HepG2 (cell line): ENCODE results near the gene MAPK14. TPM values are rescaled to one million over a fixed set of nuclear protein-coding genes. Genes with fewer than 3 reads are reported as not detected.

Source experiments
- BRCA1 ChIP-seq: sonication (generic); formaldehyde crosslinking; IDR thresholded peaks from 2 replicates; pipeline ENCODE4 v1.4.0; 2020; ENCODE audit warnings: missing genetic modification reagents
- CREB1 ChIP-seq, 2 experiments: fragments of 450-650 bp in 1 of 2; IDR thresholded peaks; 2 replicates each; pipeline ENCODE4 v1.6.1; 2016 to 2017; ENCODE audit warnings: control low read depth in 1 of 2, mild to moderate bottlenecking in 1 of 2, missing compliant biosample characterization in 1 of 2, missing genetic modification characterization in 1 of 2
- DPF2 ChIP-seq: sonication (generic); formaldehyde crosslinking; IDR thresholded peaks from 2 replicates; pipeline ENCODE4 v1.4.0; 2020; ENCODE audit warnings: mild to moderate bottlenecking, low read depth, missing genetic modification reagents, borderline replicate concordance
- FOXJ3 ChIP-seq: sonication (generic); formaldehyde crosslinking; IDR thresholded peaks from 2 replicates; pipeline ENCODE4 v1.4.0; 2020; ENCODE audit warnings: missing genetic modification reagents, mild to moderate bottlenecking, borderline replicate concordance
- GLI4 ChIP-seq: sonication (generic); formaldehyde crosslinking; IDR thresholded peaks from 2 replicates; pipeline ENCODE4 v1.5.1; 2020; ENCODE audit warnings: missing genetic modification reagents, mild to moderate bottlenecking, moderate library complexity, borderline replicate concordance
- JUND ChIP-seq: sonication (generic); formaldehyde crosslinking; IDR thresholded peaks from 2 replicates; pipeline ENCODE4 v1.8.0; 2022; ENCODE audit warnings: mild to moderate bottlenecking, missing genetic modification reagents
- NKX3-1 ChIP-seq: sonication (generic); formaldehyde crosslinking; IDR thresholded peaks from 2 replicates; pipeline ENCODE4 v1.5.0; 2020; ENCODE audit warnings: missing genetic modification reagents
- POLR2AphosphoS2 ChIP-seq: IDR thresholded peaks from 2 replicates; pipeline ENCODE4 v1.6.1; 2011; ENCODE audit warnings: low read depth, low read length, improper control_type of control experiment
- RBFOX2 ChIP-seq: fragments of 200-400 bp; formaldehyde crosslinking; IDR thresholded peaks from 2 replicates; pipeline ENCODE4 v1.6.1; 2017; ENCODE audit warnings: low read depth, mild to moderate bottlenecking, low read length
- RBM22 ChIP-seq: fragments of 200-400 bp; formaldehyde crosslinking; optimal IDR thresholded peaks from 2 replicates; pipeline ENCODE3; 2017; ENCODE audit warnings: mild to moderate bottlenecking, low read length, moderate library complexity
- RXRB ChIP-seq: IDR thresholded peaks from 2 replicates; pipeline ENCODE4 v1.6.1; 2016; ENCODE audit warnings: borderline replicate concordance, missing genetic modification reagents, missing compliant biosample characterization
- ZFX ChIP-seq: sonication (generic); formaldehyde crosslinking; IDR thresholded peaks from 2 replicates; pipeline ENCODE4 v1.4.0; 2020; ENCODE audit warnings: mild to moderate bottlenecking, low read depth, missing genetic modification reagents, moderate library complexity
- ZMYM4 ChIP-seq: sonication (generic); formaldehyde crosslinking; IDR thresholded peaks from 2 replicates; pipeline ENCODE4 v1.8.1; 2023; ENCODE audit warnings: mild to moderate bottlenecking, missing genetic modification reagents
- ZNF207 ChIP-seq: fragments of 450-650 bp; IDR thresholded peaks from 2 replicates; pipeline ENCODE4 v1.6.1; 2016; ENCODE audit warnings: antibody characterized with exemption, borderline replicate concordance
- ZNF572 ChIP-seq: sonication (generic); formaldehyde crosslinking; IDR thresholded peaks from 2 replicates; pipeline ENCODE4 v1.5.1; 2020; ENCODE audit warnings: mild to moderate bottlenecking, missing genetic modification reagents
- ZNF598 ChIP-seq: sonication (generic); formaldehyde crosslinking; IDR thresholded peaks from 2 replicates; pipeline ENCODE4 v1.5.1; 2020; ENCODE audit warnings: mild to moderate bottlenecking, missing genetic modification reagents, borderline replicate concordance
- ZNF687 ChIP-seq: sonication (generic); formaldehyde crosslinking; IDR thresholded peaks from 2 replicates; pipeline ENCODE4 v1.5.1; 2020; ENCODE audit warnings: mild to moderate bottlenecking, missing genetic modification reagents, moderate library complexity
- polyA plus RNA-seq, 8 experiments: library from polyadenylated mRNA; depleted of rRNA in 3 of 8; stranded (reverse) in 7 of 8; unstranded in 1 of 8; fragments of >200 nt; fragmentation: Illumina TruSeq in 4 of 8; extraction: Trizol in 4 of 8; gene quantifications; 2 replicates each; pipeline versions ENCODE4 v1.2.1 to v1.2.3, GENCODE V29; 2011 to 2016; ENCODE audit warnings: low read depth in 4 of 8, missing spikeins in 1 of 8, mixed read lengths in 1 of 8; ENCODE audit not compliant: insufficient read depth in 1 of 8
- total RNA-seq, 5 experiments: library from RNA; depleted of rRNA; stranded (reverse); fragments of >200 nt; fragmentation: Illumina TruSeq; extraction: Trizol; gene quantifications; 2 replicates each; pipeline ENCODE4 v1.2.3, GENCODE V29; 2016; ENCODE audit warnings: low read depth in 1 of 5
- TF ChIP-seq, protein P1 (sequence below): sonication (generic); formaldehyde crosslinking; IDR thresholded peaks from 2 replicates; pipeline ENCODE4 v1.5.1; 2020; ENCODE audit warnings: missing genetic modification reagents, mild to moderate bottlenecking, borderline replicate concordance

The MAPK14 gene
- total and polyA plus RNA-seq, 2 of the 13 experiments (the other 11 are each of a cell fraction or from before 2014, with no cell fraction given): 66.3 to 67.3 TPM

- TF ChIP-seq DPF2: 0 out of 2 replicates have a peak, but pooled peaks have one; percentile 3
- TF ChIP-seq ZNF207: no peak
- TF ChIP-seq ZNF598 (CRISPR knock-in tag): 0 out of 2 replicates have a peak, but pooled peaks have one; percentile 37
- 0 out of 2 replicates have a peak, but pooled peaks have one; percentile 31 for TF ChIP-seq ZNF572 (CRISPR knock-in tag)
- TF ChIP-seq ZMYM4: 0 out of 2 replicates have a peak, but pooled peaks have one; percentile 1
- 0 out of 2 replicates have a peak, but pooled peaks have one; percentile 0 for TF ChIP-seq ZFX (CRISPR knock-in tag)
- peak; percentile 15 for TF ChIP-seq RBM22
- 0 out of 2 replicates have a peak, but pooled peaks have one; percentile 54 for TF ChIP-seq GLI4 (CRISPR knock-in tag)
- TF ChIP-seq CREB1 (IDR thresholded peaks at IDR 0.05): 0 out of 2 replicates have a peak, but pooled peaks have one; percentile 4
- TF ChIP-seq CREB1 (CRISPR knock-in tag; IDR thresholded peaks at IDR 0.05): no peak
- TF ChIP-seq, protein P1, sequence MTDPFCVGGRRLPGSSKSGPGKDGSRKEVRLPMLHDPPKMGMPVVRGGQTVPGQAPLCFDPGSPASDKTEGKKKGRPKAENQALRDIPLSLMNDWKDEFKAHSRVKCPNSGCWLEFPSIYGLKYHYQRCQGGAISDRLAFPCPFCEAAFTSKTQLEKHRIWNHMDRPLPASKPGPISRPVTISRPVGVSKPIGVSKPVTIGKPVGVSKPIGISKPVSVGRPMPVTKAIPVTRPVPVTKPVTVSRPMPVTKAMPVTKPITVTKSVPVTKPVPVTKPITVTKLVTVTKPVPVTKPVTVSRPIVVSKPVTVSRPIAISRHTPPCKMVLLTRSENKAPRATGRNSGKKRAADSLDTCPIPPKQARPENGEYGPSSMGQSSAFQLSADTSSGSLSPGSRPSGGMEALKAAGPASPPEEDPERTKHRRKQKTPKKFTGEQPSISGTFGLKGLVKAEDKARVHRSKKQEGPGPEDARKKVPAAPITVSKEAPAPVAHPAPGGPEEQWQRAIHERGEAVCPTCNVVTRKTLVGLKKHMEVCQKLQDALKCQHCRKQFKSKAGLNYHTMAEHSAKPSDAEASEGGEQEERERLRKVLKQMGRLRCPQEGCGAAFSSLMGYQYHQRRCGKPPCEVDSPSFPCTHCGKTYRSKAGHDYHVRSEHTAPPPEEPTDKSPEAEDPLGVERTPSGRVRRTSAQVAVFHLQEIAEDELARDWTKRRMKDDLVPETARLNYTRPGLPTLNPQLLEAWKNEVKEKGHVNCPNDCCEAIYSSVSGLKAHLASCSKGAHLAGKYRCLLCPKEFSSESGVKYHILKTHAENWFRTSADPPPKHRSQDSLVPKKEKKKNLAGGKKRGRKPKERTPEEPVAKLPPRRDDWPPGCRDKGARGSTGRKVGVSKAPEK: no peak
- peak; percentile 39; the same call in 1 of the 2 replicates for TF ChIP-seq POLR2AphosphoS2
- TF ChIP-seq ZNF687 (CRISPR knock-in tag): peak; percentile 15; the same call in 1 of the 2 replicates
- TF ChIP-seq JUND (CRISPR knock-in tag): 0 out of 2 replicates have a peak, but pooled peaks have one; percentile 1
- no peak for TF ChIP-seq FOXJ3 (CRISPR knock-in tag)
- no peak for TF ChIP-seq NKX3-1 (CRISPR knock-in tag)
- TF ChIP-seq RXRB (CRISPR knock-in tag): no peak
- no peak for TF ChIP-seq BRCA1 (CRISPR knock-in tag)
- TF ChIP-seq RBFOX2: no peak
These were observed 95.1 kb downstream of the MAPK14 start (continued) for GRCh38 chr6:36122495-36123269.
